HepG2 (cell line): ENCODE measurements around the gene B9D2. TPM values are rescaled to one million over a fixed set of nuclear protein-coding genes. Genes with fewer than 3 reads are reported as not detected.

Source experiments
- BRF2 ChIP-seq: sonication (generic); formaldehyde crosslinking; IDR thresholded peaks from 2 replicates; pipeline ENCODE4 v1.8.1; 2022; ENCODE audit warnings: mild to moderate bottlenecking, missing genetic modification reagents
- CCDC6 ChIP-seq: sonication (generic); formaldehyde crosslinking; IDR thresholded peaks from 2 replicates; pipeline ENCODE4 v1.8.1; 2022; ENCODE audit warnings: mild to moderate bottlenecking, missing genetic modification reagents, moderate library complexity
- CENPT ChIP-seq: sonication (generic); formaldehyde crosslinking; IDR thresholded peaks from 2 replicates; pipeline ENCODE4 v1.8.0; 2022; ENCODE audit warnings: low read depth, mild to moderate bottlenecking, moderate library complexity, missing genetic modification reagents
- DZIP1 ChIP-seq: sonication (generic); formaldehyde crosslinking; IDR thresholded peaks from 2 replicates; pipeline ENCODE4 v1.5.0; 2020; ENCODE audit warnings: mild to moderate bottlenecking, missing genetic modification reagents
- EHMT2 ChIP-seq: fragments of 200-600 bp; sonication (generic); IDR thresholded peaks from 2 replicates; pipeline ENCODE4 v1.7.0; 2017; ENCODE audit warnings: antibody characterized with exemption, low read depth, low read length, borderline replicate concordance
- FOXA3 ChIP-seq: IDR thresholded peaks from 2 replicates; pipeline ENCODE4 v1.6.1; 2016; ENCODE audit warnings: missing genetic modification reagents, missing compliant biosample characterization
- FOXP1 ChIP-seq, 2 experiments: fragments of 450-650 bp in 1 of 2; IDR thresholded peaks; 2 replicates each; pipeline ENCODE4 v1.6.1; 2017 to 2018; ENCODE audit warnings: antibody characterized with exemption in 1 of 2
- HMG20A ChIP-seq: IDR thresholded peaks from 2 replicates; pipeline ENCODE4 v1.6.1; 2016; ENCODE audit warnings: borderline replicate concordance
- JARID2 ChIP-seq: sonication (generic); formaldehyde crosslinking; IDR thresholded peaks from 2 replicates; pipeline ENCODE4 v1.8.1; 2023; ENCODE audit warnings: missing genetic modification reagents, inconsistent platforms; ENCODE audit not compliant: insufficient replicate concordance
- KDM3A ChIP-seq: IDR thresholded peaks from 2 replicates; pipeline ENCODE4 v1.6.1; 2018; ENCODE audit warnings: low read depth, missing compliant biosample characterization
- MIER2 ChIP-seq: IDR thresholded peaks from 2 replicates; pipeline ENCODE4 v1.6.1; 2016; ENCODE audit warnings: missing biosample characterization, missing genetic modification reagents
- MIER3 ChIP-seq: IDR thresholded peaks from 2 replicates; pipeline ENCODE4 v1.6.1; 2016; ENCODE audit warnings: missing compliant biosample characterization, borderline replicate concordance
- MTA3 ChIP-seq: sonication (generic); formaldehyde crosslinking; IDR thresholded peaks from 2 replicates; pipeline ENCODE4 v1.4.0; 2020; ENCODE audit warnings: missing genetic modification reagents
- NFKB2 ChIP-seq: sonication (generic); formaldehyde crosslinking; IDR thresholded peaks from 2 replicates; pipeline ENCODE4 v1.4.0; 2020; ENCODE audit warnings: missing genetic modification reagents, borderline replicate concordance
- PAX8 ChIP-seq: sonication (generic); formaldehyde crosslinking; IDR thresholded peaks from 2 replicates; pipeline ENCODE4 v1.8.0; 2022; ENCODE audit warnings: mild to moderate bottlenecking, missing genetic modification reagents, borderline replicate concordance
- SMARCC2 ChIP-seq: fragments of 450-650 bp; IDR thresholded peaks from 2 replicates; pipeline ENCODE4 v1.6.1; 2017; ENCODE audit warnings: antibody characterized with exemption, mild to moderate bottlenecking
- ZEB1 ChIP-seq: IDR thresholded peaks from 2 replicates; pipeline ENCODE4 v1.6.1; 2012; ENCODE audit warnings: mild to moderate bottlenecking, low read depth, inconsistent platforms; ENCODE audit not compliant: insufficient replicate concordance
- ZFP62 ChIP-seq: sonication (generic); formaldehyde crosslinking; IDR thresholded peaks from 2 replicates; pipeline ENCODE4 v1.4.0; 2020; ENCODE audit warnings: missing genetic modification reagents
- ZFP82 ChIP-seq: sonication (generic); formaldehyde crosslinking; IDR thresholded peaks from 2 replicates; pipeline ENCODE4 v1.5.1; 2020; ENCODE audit warnings: mild to moderate bottlenecking, missing genetic modification reagents, borderline replicate concordance
- ZIK1 ChIP-seq: sonication (generic); formaldehyde crosslinking; IDR thresholded peaks from 2 replicates; pipeline ENCODE4 v1.5.0; 2020; ENCODE audit warnings: mild to moderate bottlenecking, low read depth, missing genetic modification reagents, borderline replicate concordance
- ZNF12 ChIP-seq: sonication (generic); formaldehyde crosslinking; IDR thresholded peaks from 2 replicates; pipeline ENCODE4 v1.5.0; 2020; ENCODE audit warnings: missing genetic modification reagents
- ZNF121 ChIP-seq: sonication (generic); formaldehyde crosslinking; IDR thresholded peaks from 2 replicates; pipeline ENCODE4 v1.5.0; 2020; ENCODE audit warnings: mild to moderate bottlenecking, missing genetic modification reagents
- ZNF232 ChIP-seq: sonication (generic); formaldehyde crosslinking; IDR thresholded peaks from 2 replicates; pipeline ENCODE4 v1.4.0; 2020; ENCODE audit warnings: missing genetic modification reagents, borderline replicate concordance
- ZNF382 ChIP-seq: sonication (generic); formaldehyde crosslinking; IDR thresholded peaks from 2 replicates; pipeline ENCODE4 v1.5.0; 2020; ENCODE audit warnings: missing genetic modification reagents, mild to moderate bottlenecking, borderline replicate concordance
- ZNF552 ChIP-seq: sonication (generic); formaldehyde crosslinking; IDR thresholded peaks from 2 replicates; pipeline ENCODE4 v1.9.0; 2022; ENCODE audit warnings: missing genetic modification reagents, mild to moderate bottlenecking, borderline replicate concordance
- ZNF749 ChIP-seq: sonication (generic); formaldehyde crosslinking; IDR thresholded peaks from 2 replicates; pipeline ENCODE4 v1.8.0; 2022; ENCODE audit warnings: mild to moderate bottlenecking, missing genetic modification reagents, moderate library complexity, borderline replicate concordance
- ZNF839 ChIP-seq: sonication (generic); formaldehyde crosslinking; IDR thresholded peaks from 2 replicates; pipeline ENCODE4 v1.4.0; 2020; ENCODE audit warnings: missing genetic modification reagents, mild to moderate bottlenecking, borderline replicate concordance
- ZZZ3 ChIP-seq: sonication (generic); formaldehyde crosslinking; IDR thresholded peaks from 2 replicates; pipeline ENCODE4 v1.4.0; 2020; ENCODE audit warnings: missing genetic modification reagents, mild to moderate bottlenecking, borderline replicate concordance
- polyA plus RNA-seq, 8 experiments: library from polyadenylated mRNA; depleted of rRNA in 3 of 8; stranded (reverse) in 7 of 8; unstranded in 1 of 8; fragments of >200 nt; fragmentation: Illumina TruSeq in 4 of 8; extraction: Trizol in 4 of 8; gene quantifications; 2 replicates each; pipeline versions ENCODE4 v1.2.1 to v1.2.3, GENCODE V29; 2011 to 2016; ENCODE audit warnings: low read depth in 4 of 8, missing spikeins in 1 of 8, mixed read lengths in 1 of 8; ENCODE audit not compliant: insufficient read depth in 1 of 8
- total RNA-seq, 5 experiments: library from RNA; depleted of rRNA; stranded (reverse); fragments of >200 nt; fragmentation: Illumina TruSeq; extraction: Trizol; gene quantifications; 2 replicates each; pipeline ENCODE4 v1.2.3, GENCODE V29; 2016; ENCODE audit warnings: low read depth in 1 of 5

The B9D2 gene
- total and polyA plus RNA-seq, 2 of the 13 experiments (the other 11 are each of a cell fraction or from before 2014, with no cell fraction given), result 3.1 to 4.4 TPM

- peak; percentile 87 for TF ChIP-seq ZNF749
- peak; percentile 79; the same call in 1 of the 2 replicates for TF ChIP-seq MIER3 (CRISPR knock-in tag)
- 0 out of 2 replicates have a peak, but pooled peaks have one; percentile 26 for TF ChIP-seq ZNF12 (CRISPR knock-in tag)
- TF ChIP-seq JARID2 (CRISPR knock-in tag), result no peak
- no peak for TF ChIP-seq FOXP1 (IDR thresholded peaks at IDR 0.05)
- TF ChIP-seq FOXP1 (CRISPR knock-in tag; IDR thresholded peaks at IDR 0.05), result no peak
- no peak for TF ChIP-seq EHMT2
- TF ChIP-seq FOXA3 (CRISPR knock-in tag), result peak; percentile 40; the same call in 1 of the 2 replicates
- no peak for TF ChIP-seq ZNF382 (CRISPR knock-in tag)
- TF ChIP-seq BRF2 (CRISPR knock-in tag), result peak; percentile 51; the same call in 1 of the 2 replicates
- no peak for TF ChIP-seq PAX8
- no peak for TF ChIP-seq ZEB1
- peak; percentile 69; the same call in 1 of the 2 replicates for TF ChIP-seq CCDC6 (CRISPR knock-in tag)
- peak; percentile 85; the same call in 1 of the 2 replicates for TF ChIP-seq ZZZ3 (CRISPR knock-in tag)
- peak; percentile 67; the same call in 1 of the 2 replicates for TF ChIP-seq ZNF839 (CRISPR knock-in tag)
- TF ChIP-seq ZNF121 (CRISPR knock-in tag), result no peak
- TF ChIP-seq DZIP1 (CRISPR knock-in tag), result no peak
- TF ChIP-seq HMG20A, result no peak
- no peak for TF ChIP-seq ZFP62
- TF ChIP-seq NFKB2, result peak; percentile 88
- TF ChIP-seq CENPT (CRISPR knock-in tag), result no peak
- peak; percentile 85; the same call in 1 of the 2 replicates for TF ChIP-seq ZNF232 (CRISPR knock-in tag)
- no peak for TF ChIP-seq MTA3 (CRISPR knock-in tag)
- no peak for TF ChIP-seq SMARCC2
- no peak for TF ChIP-seq ZIK1 (CRISPR knock-in tag)
- TF ChIP-seq ZFP82 (CRISPR knock-in tag), result no peak
- peak; percentile 81; the same call in 1 of the 2 replicates for TF ChIP-seq ZNF552 (CRISPR knock-in tag)
- peak; percentile 53; the same call in 1 of the 2 replicates for TF ChIP-seq MIER2 (CRISPR knock-in tag)
- peak; percentile 75; the same call in 1 of the 2 replicates for TF ChIP-seq KDM3A (CRISPR knock-in tag)
Measured at GRCh38 chr19:41310033-41310831, 53.7 kb downstream of the B9D2 start, which contains the start of gene CCDC97 (continued).
